Measurements from ENCODE around the gene ITPR1.

The ITPR1 gene

GRCh38 chr3:4773583-4773982 lies 280.4 kb downstream of the ITPR1 start:
- POLR2A ChIA-PET = no interaction called here
- CTCF ChIA-PET = no interaction called here
- no peak for TF ChIP-seq PKNOX1 (IDR thresholded peaks at IDR 0.05)
- TF ChIP-seq FOXA1 (IDR thresholded peaks at IDR 0.05) = no peak
- TF ChIP-seq SP1 (IDR thresholded peaks at IDR 0.05) = no peak
- DNase-seq (ENCODE audit: extremely low spot score) = no peak

GRCh38 chr3:4774531-4774930 lies 281.4 kb downstream of the ITPR1 start:
- no peak for DNase-seq (ENCODE audit: extremely low spot score)
- POLR2A ChIA-PET = no interaction called here
- CTCF ChIA-PET = no interaction called here
- TF ChIP-seq L3MBTL2 (conservative IDR thresholded peaks at IDR 0.05) (no peak), FOXM1 (IDR thresholded peaks at IDR 0.05; ENCODE audit: borderline replicate concordance) (no peak), FOXA1 (IDR thresholded peaks at IDR 0.05) (no peak), ARNT (IDR thresholded peaks at IDR 0.05) (no peak), HDGF (IDR thresholded peaks at IDR 0.05; ENCODE audit: borderline replicate concordance) (no peak), LEF1 (IDR thresholded peaks at IDR 0.05; ENCODE audit: borderline replicate concordance) (no peak), CTBP1 (IDR thresholded peaks at IDR 0.05; ENCODE audit: borderline replicate concordance) (no peak), BHLHE40 (IDR thresholded peaks at IDR 0.05; ENCODE audit: borderline replicate concordance) (no peak), NFRKB (IDR thresholded peaks at IDR 0.05) (no peak), FOXK2 (IDR thresholded peaks at IDR 0.05) (no peak), PKNOX1 (IDR thresholded peaks at IDR 0.05) (no peak), ZNF384 (IDR thresholded peaks at IDR 0.05) (no peak), SUZ12 (IDR thresholded peaks at IDR 0.05) (no peak), TARDBP (IDR thresholded peaks at IDR 0.05) (no peak)

DNA sequence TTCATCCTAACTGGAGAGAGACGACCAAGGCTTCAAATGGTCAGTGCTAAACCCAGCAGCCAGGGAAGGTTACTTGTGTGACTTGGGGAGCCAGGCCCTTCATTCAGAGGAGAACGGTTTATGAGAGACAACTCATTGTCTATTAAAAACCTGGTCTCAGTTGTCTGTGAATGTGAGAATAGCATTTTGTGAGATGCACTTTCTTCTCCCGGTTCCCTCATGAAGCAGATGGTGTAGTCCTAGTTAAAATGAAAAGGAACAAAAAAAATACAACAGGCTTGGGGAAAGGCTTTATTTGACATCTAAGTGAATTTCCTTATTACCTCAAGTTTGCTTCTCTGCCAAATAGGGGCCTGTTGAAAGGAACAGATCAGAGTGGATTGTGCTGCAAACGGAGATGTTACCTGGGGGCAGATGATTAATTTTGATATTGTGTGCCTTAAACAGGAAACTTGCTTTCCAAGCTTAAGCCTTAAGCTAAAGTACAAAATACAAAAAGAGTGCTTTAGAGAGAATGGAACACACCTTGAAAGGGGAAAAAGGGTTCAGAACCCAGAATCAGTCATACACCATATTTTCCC lies 283.3 kb downstream of the ITPR1 start:
- TF ChIP-seq NFRKB (IDR thresholded peaks at IDR 0.05) (no peak), ARNT (IDR thresholded peaks at IDR 0.05) (no peak), PKNOX1 (IDR thresholded peaks at IDR 0.05) (no peak), FOXM1 (IDR thresholded peaks at IDR 0.05; ENCODE audit: borderline replicate concordance) (no peak), HDGF (IDR thresholded peaks at IDR 0.05; ENCODE audit: borderline replicate concordance) (no peak)
- DNase-seq (ENCODE audit: extremely low spot score) = no peak
- ChIA-PET POLR2A (no interaction called here), CTCF (no interaction called here)

DNA sequence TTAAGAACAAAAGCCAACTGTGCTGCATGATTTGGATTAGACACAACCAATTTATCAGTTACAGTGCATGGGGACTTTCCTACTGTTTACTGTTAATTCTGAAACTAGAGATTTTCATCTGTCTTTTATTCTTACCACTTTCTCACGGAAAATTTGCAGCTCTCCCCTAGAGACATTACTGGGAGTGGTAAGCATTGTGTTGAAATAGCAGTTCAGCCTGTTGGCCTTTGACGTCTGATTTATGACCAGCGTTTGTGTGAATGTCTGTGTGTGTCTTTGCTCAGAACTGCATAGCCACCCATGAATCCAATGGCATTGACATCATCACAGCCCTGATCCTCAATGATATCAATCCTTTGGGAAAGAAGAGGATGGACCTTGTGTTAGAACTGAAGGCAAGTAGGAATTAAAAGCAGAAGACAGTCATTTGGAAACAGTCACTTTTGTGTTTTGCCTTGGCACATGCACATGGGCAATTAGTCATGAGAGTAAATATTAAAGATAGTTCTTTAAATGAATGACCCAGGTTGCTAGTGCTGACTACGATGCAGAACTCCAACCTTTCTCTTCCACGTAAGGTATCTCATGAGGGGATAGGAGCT lies 283.9 kb downstream of the ITPR1 start:
- POLR2A ChIA-PET = no interaction called here
- no peak for TF ChIP-seq L3MBTL2 (conservative IDR thresholded peaks at IDR 0.05)
- peak; percentile 76 for TF ChIP-seq PKNOX1 (IDR thresholded peaks at IDR 0.05)
- no peak for DNase-seq (ENCODE audit: extremely low spot score)
- CTCF ChIA-PET = no interaction called here

GRCh38 chr3:4778119-4778518 lies 285.0 kb downstream of the ITPR1 start:
- ChIA-PET CTCF (no interaction called here), POLR2A (interaction anchor here (0.9 kb wide), 1 partner anchor 34 kb away, joined by 3 read pairs; no protein-coding TSS in a partner anchor)
- no peak for DNase-seq (ENCODE audit: extremely low spot score)
- TF ChIP-seq FOXA1 (IDR thresholded peaks at IDR 0.05) (no peak), CTBP1 (IDR thresholded peaks at IDR 0.05; ENCODE audit: borderline replicate concordance) (no peak), TARDBP (IDR thresholded peaks at IDR 0.05) (no peak), LEF1 (IDR thresholded peaks at IDR 0.05; ENCODE audit: borderline replicate concordance) (no peak), HDGF (IDR thresholded peaks at IDR 0.05; ENCODE audit: borderline replicate concordance) (no peak), BHLHE40 (IDR thresholded peaks at IDR 0.05; ENCODE audit: borderline replicate concordance) (no peak), ELF4 (IDR thresholded peaks at IDR 0.05) (no peak), FOXM1 (IDR thresholded peaks at IDR 0.05; ENCODE audit: borderline replicate concordance) (no peak), ZNF384 (IDR thresholded peaks at IDR 0.05) (no peak), FOXK2 (IDR thresholded peaks at IDR 0.05) (no peak), ARNT (IDR thresholded peaks at IDR 0.05) (no peak), SUZ12 (IDR thresholded peaks at IDR 0.05) (no peak)

GRCh38 chr3:4778740-4779139 lies 285.6 kb downstream of the ITPR1 start:
- TF ChIP-seq FOXA1 (IDR thresholded peaks at IDR 0.05) (no peak), HDGF (IDR thresholded peaks at IDR 0.05; ENCODE audit: borderline replicate concordance) (no peak), ELF4 (IDR thresholded peaks at IDR 0.05) (no peak), FOXK2 (IDR thresholded peaks at IDR 0.05) (no peak)
- POLR2A ChIA-PET = interaction anchor here (0.9 kb wide), 1 partner anchor 34 kb away, joined by 3 read pairs; no protein-coding TSS in a partner anchor
- no peak for DNase-seq (ENCODE audit: extremely low spot score)
- CTCF ChIA-PET = interaction anchor here (0.6 kb wide), 1 partner anchor 225 kb away, joined by 8 read pairs; no protein-coding TSS in a partner anchor

Data from HEK293T (cell line).